Sigmoid colon (tissue), 4 donors: ENCODE measurements around the gene ABI3BP.

ENCODE experiments used
- POLR2A ChIP-seq, 2 donors: fragments of 450-650 bp; IDR thresholded peaks; one replicate each; pipeline ENCODE4 v1.6.1; 2016; ENCODE audit warnings: antibody characterized with exemption in 2 of 2, mild to moderate bottlenecking in 2 of 2, moderate library complexity in 2 of 2
- POLR2AphosphoS5 ChIP-seq, 4 donors: sonication (generic); formaldehyde crosslinking; IDR thresholded peaks; one replicate each; pipeline ENCODE4 v1.6.1; 2017; ENCODE audit warnings: antibody characterized with exemption in 4 of 4
- TF ChIP-seq, protein P1 (sequence below), 4 experiments: fragments of 450-650 bp in 3 of 4; fragments of 200-600 bp in 1 of 4; IDR thresholded peaks; one replicate each; pipeline ENCODE4 v1.5.1; 2016 to 2019; ENCODE audit warnings: antibody characterized with exemption in 4 of 4, mild to moderate bottlenecking in 3 of 4, moderate library complexity in 2 of 4

DNA sequence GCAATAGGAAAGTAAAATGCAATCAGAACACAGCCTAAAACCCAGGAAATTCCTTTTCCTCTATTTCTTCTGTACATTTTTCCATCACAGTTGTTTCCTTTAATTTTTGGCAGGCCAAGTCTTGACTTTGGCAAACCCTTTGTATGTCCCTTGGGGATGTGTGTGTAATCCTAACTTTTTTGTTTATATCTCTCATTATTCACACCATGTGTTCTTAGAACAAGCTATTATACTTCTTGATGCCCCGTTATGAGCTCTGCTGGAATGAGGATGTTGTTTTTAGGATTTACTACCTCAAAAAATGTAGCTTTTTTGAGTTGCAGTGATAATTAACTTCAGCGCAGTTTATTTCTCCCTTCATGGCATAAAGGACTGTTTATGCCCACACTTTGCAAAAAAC is 123.4 kb downstream of the ABI3BP start:
- TF ChIP-seq, protein P1, sequence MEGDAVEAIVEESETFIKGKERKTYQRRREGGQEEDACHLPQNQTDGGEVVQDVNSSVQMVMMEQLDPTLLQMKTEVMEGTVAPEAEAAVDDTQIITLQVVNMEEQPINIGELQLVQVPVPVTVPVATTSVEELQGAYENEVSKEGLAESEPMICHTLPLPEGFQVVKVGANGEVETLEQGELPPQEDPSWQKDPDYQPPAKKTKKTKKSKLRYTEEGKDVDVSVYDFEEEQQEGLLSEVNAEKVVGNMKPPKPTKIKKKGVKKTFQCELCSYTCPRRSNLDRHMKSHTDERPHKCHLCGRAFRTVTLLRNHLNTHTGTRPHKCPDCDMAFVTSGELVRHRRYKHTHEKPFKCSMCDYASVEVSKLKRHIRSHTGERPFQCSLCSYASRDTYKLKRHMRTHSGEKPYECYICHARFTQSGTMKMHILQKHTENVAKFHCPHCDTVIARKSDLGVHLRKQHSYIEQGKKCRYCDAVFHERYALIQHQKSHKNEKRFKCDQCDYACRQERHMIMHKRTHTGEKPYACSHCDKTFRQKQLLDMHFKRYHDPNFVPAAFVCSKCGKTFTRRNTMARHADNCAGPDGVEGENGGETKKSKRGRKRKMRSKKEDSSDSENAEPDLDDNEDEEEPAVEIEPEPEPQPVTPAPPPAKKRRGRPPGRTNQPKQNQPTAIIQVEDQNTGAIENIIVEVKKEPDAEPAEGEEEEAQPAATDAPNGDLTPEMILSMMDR (IDR thresholded peaks at IDR 0.05): no peak
- TF ChIP-seq POLR2A (IDR thresholded peaks at IDR 0.05): no peak
- TF ChIP-seq POLR2AphosphoS5 (IDR thresholded peaks at IDR 0.05): peak in 1 of 4 donors; percentile 23
